GM18951 (cell line): Measurements from ENCODE around the gene CDK13.

ENCODE experiments used
- POLR2A ChIP-seq: IDR thresholded peaks from 4 replicates; pipeline ENCODE4 v1.6.1; 2011; ENCODE audit warnings: mild to moderate bottlenecking; ENCODE audit not compliant: insufficient read length, insufficient read depth; ENCODE audit errors: extremely low read depth
- in situ Hi-C: fragments of 300-500 bp; cut with MboI; formaldehyde crosslinking; loops from one replicate; pipeline ENCODE4 v1.12.0; 2022; ENCODE audit warnings: low sequenced_read_pairs, mixed read lengths, inconsistent platforms; ENCODE audit not compliant: unreplicated experiment

CDK13 gene

DNA sequence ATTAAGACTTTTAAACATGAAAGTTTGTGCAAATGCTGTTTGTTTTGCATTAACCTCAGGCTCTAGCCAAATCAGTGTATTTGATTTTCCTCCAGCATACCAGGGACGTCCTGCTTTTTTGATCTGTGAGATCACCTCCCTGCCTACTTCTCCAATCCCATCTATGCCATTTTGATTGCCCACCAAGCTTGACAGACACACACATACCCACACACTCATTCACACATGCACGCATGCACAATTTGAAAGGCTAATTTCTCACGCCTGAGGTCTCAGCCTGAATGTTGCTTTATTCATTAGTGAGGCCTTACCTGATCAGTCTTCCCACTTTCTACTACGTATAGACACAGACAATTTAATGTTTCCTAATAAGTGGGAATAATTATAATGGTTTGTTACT, 53.5 kb downstream of the CDK13 start:
- TF ChIP-seq POLR2A, result no peak
- in situ Hi-C loops, result no loop called here

DNA sequence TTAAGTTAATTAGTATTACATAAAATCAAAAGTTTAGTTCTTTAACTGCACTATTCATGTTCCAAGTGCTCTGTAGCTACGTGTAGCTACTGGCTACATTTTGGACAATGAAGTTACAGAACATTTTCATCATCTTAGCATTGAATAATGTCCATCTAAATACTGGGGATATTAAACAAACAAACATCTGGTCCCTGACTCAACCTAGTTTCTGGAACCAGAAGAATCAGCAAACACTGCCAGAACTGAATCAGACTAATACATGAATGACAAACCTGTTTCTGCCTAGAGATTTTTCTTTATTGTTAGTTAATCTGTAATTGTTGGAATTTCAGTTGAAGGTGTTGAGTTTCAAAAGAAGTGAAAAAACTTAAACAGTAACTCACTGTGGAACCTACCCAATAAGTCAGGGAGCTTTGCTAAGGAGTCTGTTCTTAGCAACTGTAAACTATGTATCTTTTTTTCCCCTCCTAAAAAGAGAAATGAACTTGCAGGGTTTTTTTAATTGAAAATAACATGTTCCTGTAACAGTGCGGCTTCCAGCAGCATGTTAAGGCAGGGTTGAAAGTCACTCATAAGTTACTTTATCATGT, 58.3 kb downstream of the CDK13 start:
- no peak for TF ChIP-seq POLR2A
- in situ Hi-C loops, result no loop called here

DNA sequence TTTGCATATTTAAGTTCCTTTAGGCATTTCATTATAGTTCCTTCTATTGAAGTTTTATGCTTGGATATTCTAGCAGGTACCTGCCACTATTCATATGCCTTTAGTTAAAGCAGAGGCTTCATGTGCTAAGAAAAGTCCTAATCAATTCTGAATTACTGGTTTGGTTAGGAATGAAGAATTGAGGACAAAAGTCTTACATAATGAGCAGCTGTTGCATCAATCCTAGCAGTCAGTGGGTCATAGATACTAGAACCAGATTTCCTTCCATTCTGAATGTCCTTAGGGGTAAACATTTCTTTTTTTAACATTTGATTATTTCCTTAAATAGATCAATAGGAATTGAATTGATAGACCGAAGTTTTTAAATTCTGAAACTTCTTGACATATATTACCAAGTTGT, 59.2 kb downstream of the CDK13 start:
- in situ Hi-C loops, result no loop called here
- no peak for TF ChIP-seq POLR2A

DNA sequence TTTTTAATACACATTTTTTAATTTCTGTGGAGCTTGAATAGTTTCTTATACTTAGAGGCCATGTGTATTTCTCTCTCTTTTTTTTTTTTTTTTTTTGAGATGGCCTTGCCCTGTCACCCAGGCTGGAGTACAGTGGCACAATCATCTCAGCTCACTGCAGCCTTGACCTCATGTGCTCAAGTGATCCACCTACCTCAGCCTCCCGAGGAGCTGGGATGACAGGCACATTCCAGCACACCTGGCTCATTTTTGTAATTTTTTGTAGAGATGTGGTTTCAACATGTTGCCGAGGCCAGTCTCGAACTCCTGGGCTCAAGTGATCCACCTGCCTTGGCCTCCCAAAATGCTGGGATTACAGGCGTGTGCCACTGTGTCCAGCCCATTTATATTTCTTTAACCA, 64.3 kb downstream of the CDK13 start:
- TF ChIP-seq POLR2A, result no peak
- in situ Hi-C loops, result no loop called here

DNA sequence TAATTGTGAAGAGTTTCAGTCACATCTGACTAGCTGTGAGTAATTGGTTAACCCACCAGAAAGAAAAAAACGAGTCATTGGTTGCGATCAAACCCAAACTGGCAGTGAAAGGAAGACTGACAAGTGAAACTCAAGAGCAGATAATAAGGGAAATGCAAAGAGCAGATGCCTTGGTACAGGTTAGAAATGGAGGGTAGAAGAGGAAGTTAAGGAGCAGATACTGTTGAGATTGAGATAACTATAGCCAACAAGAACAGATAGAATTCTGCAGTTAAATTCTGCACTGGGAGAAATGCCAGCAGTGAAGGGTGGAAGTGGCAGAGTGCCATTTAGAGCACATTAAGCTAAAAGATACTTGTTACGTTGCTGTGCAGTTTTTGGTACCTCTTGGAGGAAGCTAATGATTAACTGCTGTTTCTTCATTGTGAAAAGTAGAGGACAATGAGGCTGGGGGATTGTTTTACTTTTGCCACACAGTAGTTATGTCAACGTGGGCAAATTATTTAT, 65.8 kb downstream of the CDK13 start:
- in situ Hi-C loops, result no loop called here
- no peak for TF ChIP-seq POLR2A

DNA sequence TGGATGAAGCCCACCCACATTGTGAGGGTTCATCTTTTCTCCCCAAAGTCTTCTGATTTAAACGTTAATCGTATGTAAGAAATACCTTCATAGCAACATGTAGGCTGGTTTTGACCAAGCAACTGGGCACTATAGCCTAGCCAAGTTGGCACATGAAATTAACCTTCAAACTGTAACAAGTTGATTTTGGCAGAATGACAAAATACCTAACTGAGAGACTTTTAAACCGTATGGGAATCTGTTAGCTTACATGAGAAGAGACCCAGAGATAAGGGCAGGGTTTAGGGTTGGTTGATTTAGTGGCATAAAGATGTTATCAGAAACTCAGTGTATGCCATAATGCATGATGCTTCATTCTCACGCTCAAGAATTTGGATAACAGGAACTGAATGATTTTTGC, 69.5 kb downstream of the CDK13 start:
- in situ Hi-C loops, result no loop called here
- no peak for TF ChIP-seq POLR2A

DNA sequence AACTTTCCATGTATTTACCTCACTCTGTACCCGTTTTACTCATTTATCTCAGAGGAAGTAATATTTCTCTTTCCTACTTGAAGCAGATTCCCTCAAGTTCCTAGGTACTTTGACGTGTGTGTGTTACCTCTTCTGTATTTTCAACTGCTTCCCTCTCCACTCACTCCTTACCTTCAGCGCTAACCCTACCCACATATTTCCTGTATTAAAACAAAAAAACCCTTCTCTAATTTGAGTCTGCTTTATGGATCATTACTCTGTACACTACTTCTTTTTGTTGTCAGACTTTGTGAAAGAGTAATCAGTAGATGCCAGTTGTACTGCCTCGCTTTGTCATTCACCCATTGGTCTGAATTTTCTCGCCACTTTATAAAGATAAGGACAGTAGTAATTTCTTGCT, 74.0 kb downstream of the CDK13 start:
- in situ Hi-C loops, result no loop called here
- TF ChIP-seq POLR2A, result no peak

DNA sequence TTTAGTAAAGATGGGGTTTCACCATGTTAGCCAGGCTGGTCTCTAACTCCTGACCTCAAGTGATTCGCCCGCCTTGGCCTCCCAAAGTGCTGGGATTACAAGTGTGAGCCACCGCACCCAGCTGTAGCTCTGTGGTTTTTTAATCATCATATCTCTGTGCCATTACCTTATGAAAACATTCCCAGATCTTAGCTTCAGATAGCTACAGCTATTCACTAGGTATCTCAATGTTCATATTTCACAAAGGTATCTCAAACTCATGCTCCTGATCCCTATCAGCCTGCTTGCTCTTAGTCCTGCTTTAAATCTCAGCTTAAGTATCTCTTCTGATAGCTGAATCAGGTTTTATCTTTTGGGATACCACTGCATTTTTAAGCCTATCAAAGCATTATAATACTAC, 74.8 kb downstream of the CDK13 start:
- in situ Hi-C loops, result no loop called here
- no peak for TF ChIP-seq POLR2A

DNA sequence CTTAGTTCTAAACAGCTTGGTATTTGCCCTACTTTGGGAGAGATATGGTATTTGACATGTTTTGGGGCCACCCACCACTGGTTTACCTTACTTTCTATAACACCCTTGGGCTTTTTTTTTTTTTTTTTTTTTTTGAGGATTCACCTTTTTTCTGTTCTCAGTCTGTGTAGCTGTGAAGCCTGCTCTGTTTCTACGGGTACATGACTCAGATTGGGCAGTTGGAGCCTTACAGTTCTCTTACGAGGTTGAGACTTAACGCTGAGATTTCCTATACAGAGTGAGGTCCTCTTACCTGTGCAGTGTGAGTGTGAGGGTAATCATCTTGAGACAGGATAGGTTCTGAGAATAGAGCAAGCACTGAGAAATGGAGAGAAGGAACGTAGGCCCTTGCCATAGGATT, 77.5 kb downstream of the CDK13 start:
- in situ Hi-C loops, result no loop called here
- TF ChIP-seq POLR2A, result no peak

DNA sequence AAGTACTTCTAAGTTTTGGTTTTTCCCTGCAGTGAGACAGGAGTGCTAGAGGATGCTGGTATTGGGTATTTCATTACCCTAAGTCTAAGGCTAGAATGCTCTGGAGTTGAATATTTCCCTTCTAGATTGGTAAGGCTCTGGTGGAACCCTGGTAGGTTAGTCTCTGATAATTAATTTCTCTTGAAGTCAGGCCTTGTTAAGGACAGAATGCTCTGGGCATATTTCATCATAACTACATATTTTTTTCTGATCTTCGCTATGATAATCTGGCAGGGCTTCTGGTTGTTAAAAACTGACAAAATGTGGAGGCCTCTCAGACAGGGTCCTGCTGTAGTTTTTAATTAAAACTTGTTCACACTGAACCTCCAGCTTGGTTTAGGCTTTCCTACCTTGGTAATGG, 83.8 kb downstream of the CDK13 start:
- no peak for TF ChIP-seq POLR2A
- in situ Hi-C loops, result no loop called here

DNA sequence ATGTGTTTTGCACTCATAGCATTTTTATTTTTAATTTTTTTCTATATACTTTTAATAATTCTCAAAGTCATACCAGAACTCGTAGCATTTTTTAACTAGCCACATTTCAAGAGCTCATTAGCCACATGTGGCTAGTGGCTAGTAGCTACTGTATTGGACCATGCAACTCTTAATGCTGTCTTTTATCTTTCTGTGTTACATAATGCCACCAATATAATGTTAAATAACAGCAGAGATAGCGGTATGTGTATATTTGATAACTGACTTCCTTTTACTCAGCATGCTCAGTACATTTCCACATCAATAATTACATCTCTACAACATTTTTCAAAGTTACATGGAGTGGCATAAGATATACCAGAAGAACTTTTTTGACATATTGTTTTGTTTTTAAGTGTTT, 91.4 kb downstream of the CDK13 start:
- no peak for TF ChIP-seq POLR2A
- in situ Hi-C loops, result no loop called here

DNA sequence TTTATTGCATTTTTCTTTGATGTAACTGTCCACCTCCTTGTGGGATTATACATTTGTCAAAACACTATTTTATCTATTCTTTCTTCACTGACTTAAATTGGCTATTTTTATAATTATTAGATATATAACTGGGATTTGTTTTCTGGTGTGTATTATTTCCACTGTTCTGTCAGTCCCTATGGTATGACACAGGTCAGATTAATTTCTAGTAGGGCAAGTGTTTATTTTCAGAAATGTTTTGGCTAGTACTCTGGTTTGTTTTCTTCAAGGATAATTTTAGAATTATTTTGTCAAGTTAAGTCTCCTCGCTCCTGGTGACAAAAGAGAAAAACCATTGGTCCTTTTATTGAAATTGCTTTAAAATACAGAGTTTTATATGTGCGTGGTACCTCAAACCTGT, 93.1 kb downstream of the CDK13 start:
- in situ Hi-C loops, result no loop called here
- TF ChIP-seq POLR2A, result no peak

DNA sequence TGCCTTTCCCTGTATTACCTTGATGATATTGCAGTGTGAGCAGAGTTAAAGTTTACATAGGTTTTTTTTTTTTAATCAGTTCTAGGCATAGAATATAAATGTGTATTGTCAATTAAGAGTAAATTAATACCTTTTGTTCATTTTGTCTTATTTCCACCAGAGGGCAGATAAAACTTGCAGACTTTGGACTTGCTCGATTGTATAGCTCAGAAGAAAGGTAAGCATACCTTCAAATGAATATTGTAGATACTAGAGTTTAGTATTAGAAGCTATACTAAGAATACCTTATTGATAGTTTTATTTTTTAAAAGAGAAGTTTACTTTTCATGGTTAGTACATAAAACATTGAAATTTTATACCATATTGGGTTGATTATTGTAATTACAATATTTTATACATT, 97.6 kb downstream of the CDK13 start:
- in situ Hi-C loops, result no loop called here

DNA sequence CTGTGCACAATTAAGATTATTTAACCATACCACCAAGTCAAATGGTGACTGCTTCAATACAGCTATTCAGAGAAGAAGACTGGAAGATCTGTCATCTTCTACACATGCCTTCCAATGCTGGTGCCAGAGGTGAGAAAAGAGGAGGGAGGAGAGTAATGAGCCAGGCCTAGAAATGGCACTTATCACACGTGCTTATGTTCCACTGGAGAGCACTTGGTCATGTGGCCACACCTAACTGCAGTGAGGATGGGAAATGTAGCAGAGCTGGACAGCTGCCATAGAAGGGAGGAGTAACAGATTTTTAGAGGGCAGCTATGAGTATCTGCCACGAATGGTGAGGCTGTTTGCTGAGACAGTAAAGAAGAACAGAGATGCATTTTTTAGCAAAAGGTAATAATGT, 107.2 kb downstream of the CDK13 start:
- in situ Hi-C loops, result loop anchor here (10.0 to 25.0 kb wide), 2 partner anchors 162 to 470 kb away; no protein-coding TSS in a partner anchor
- no peak for TF ChIP-seq POLR2A

More for the DNA sequence above, 97.6 kb downstream of the CDK13 start:
- TF ChIP-seq POLR2A, result no peak

DNA sequence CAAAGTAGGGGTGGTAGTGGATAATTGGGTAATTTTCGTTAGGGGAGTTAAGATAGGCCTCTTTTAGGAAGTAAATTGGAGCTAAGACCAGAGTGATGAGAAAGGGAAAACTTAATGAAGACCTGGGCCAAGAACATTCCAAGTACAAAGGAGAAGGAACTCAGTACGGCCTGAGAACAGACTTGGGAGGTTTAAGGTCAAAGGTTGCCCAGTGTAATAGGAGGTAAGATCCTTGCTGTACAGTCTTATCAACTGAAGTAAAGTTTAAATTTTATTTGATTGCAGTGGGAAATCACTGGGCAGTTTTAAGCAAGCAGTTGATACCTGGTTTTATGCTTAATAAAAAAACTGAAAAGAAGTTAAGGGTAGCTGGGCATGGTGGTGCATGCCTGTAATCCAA, 108.0 kb downstream of the CDK13 start:
- in situ Hi-C loops, result loop anchor here (10.0 to 25.0 kb wide), 2 partner anchors 163 to 471 kb away; no protein-coding TSS in a partner anchor
- no peak for TF ChIP-seq POLR2A
